ENCODE measurements around the gene UNC79.

Gene UNC79

GRCh38 chr14:93712838-93713724 is 282.3 kb downstream of the UNC79 start:
- no peak for DNase-seq

DNA sequence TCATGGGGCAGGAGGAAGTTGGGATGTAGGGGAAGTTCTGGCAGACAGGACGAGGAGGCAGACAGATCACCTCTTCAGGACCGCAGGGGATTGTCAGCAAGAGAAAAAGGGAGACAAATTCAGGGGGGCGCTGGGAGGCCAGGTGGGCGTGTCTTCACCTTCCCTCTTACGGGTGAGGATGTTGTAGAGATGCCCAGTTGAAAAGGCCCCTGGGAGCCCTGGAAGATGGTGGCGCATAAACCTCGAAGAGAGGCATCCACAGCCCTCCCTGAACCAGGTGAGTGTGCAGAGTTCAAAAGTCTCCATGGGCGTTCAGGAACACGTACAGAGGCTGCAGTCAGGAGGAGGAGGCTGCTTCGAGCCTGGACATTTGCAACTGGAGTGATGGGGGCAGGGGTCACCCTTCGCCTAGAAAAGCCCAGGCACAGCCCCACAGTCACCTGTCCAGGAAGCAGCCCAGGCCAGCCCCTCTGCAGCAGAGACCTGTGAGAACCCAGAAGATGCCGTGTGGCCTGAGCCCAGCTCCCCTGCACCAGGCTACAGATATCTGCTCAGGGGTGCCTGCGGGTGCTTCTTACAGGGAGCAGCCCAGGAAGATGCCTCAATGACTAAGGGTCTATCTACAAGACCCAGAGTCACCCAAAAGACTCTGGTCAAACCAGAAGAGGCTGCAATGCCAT is 283.1 kb downstream of the UNC79 start:
- no peak for DNase-seq

DNA sequence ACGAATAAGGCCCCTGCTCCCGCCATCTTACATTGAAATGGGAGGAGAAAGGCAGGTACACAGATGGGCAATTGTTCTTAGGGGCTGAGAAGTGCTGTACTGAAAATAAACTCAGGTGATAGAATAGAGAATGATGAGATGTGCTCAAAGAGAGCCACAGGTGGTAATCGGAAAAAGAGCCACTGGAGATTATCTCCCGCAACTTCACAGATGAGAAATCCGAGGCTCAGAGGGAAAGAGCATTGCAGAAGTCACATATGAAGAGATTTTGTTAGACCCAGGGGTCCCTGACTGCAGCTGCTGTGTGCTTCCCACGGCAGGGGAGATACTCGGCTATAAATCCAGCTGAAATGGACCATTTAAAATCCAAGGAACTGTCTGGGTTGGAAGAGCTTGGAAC is 283.9 kb downstream of the UNC79 start:
- DNase-seq = no peak

- no peak for DNase-seq
Observed at GRCh38 chr14:93715279-93715927, 284.7 kb downstream of the UNC79 start.

GRCh38 chr14:93716002-93716745 is 285.4 kb downstream of the UNC79 start:
- no peak for DNase-seq

GRCh38 chr14:93716746-93717667 is 286.3 kb downstream of the UNC79 start:
- no peak for DNase-seq

GRCh38 chr14:93717668-93718320 is 287.1 kb downstream of the UNC79 start:
- DNase-seq = no peak

GRCh38 chr14:93719256-93719655 is 288.5 kb downstream of the UNC79 start:
- no peak for DNase-seq

GRCh38 chr14:93720076-93720815 is 289.5 kb downstream of the UNC79 start:
- no peak for DNase-seq

DNA sequence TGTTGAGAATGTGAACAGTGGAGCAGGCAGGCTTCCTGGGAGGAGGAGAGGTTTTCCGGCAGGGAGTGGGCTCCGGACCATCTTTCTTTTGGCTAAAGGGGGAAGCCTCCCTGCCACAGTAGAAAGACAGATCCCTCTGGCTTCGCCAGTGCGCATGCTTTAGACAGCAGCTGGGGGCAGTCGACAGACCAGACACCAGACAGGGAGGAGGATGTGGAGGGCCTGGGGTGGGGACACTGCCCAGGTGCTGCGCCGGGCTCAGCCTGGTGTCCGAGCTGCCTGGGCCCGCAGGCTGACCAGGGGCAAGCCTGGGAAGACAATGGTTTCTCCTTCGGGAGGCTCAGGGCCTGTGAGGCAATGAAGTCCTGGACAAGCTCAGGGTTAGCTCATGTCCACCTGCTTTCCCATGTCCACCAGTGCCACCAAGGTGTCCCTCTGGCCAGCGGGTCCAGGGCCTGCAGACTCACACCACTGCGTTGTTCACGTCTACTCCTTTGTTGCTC is 290.3 kb downstream of the UNC79 start:
- DNase-seq = no peak

- DNase-seq = no peak
Observed at GRCh38 chr14:93723001-93723400, 292.3 kb downstream of the UNC79 start.

DNA sequence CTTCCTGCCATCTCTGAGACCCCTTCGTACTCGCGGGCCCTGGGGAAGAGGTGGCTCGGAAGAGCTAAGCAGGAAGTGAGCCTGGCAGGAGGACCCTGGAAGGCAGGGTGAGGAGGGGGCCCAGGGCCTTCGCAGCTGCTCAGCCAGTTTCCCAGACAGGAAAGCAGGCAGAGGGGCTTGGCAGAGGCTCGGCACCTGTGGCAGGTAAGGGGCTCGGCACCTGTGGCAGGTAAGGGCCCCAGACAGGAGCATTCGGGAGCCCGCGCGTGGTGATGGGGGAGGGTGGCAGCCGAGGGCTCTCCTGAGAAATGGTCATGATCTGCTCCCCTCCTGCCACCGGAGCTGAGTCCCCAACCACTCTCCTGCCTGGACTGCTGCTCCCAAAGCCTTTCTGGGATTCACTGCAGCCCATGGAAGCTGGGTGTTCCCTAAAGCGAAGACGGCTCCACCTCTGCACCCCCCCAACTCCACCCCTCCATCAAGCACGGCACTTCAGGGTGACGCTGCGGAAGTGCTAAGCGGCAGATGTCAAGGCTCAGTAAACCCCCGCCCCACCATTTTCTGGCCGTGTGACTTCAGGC is 294.4 kb downstream of the UNC79 start:
- no peak for DNase-seq

GRCh38 chr14:93725993-93726392 is 295.3 kb downstream of the UNC79 start:
- no peak for DNase-seq

DNA sequence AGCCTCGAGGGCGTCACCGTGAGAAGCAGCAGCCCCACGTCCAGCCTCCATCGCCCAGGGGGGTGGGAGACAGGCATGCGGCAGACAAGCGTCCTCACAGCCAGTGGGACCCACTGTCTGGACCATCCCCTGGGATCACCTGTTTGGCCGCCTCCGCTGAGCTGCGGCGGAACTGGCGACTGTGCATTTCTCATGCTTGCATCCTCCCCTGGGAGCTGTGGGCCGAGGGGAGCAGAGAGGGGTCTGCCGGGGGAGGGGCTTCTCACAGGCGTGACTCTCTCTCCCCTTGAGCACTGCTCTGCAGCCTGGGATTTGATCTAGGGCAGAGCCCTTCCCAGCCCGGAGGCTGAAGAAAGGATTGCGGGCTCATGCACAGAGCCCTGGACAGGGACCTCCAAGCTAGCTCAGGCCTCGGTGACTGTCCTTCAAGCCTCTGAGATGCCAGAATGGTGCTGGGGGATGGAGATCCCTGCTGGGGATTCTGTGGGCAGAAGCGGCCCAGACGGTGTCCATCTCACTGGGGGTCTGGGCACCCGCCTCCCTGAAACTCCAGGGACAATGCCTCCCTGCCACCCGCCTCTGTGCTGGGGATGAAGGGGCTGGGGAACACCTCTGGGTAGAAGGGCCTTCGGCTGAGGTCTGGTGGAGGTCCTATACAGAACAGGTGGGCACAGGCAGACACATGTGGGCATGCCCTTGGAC is 296.5 kb downstream of the UNC79 start:
- no peak for DNase-seq

DNA sequence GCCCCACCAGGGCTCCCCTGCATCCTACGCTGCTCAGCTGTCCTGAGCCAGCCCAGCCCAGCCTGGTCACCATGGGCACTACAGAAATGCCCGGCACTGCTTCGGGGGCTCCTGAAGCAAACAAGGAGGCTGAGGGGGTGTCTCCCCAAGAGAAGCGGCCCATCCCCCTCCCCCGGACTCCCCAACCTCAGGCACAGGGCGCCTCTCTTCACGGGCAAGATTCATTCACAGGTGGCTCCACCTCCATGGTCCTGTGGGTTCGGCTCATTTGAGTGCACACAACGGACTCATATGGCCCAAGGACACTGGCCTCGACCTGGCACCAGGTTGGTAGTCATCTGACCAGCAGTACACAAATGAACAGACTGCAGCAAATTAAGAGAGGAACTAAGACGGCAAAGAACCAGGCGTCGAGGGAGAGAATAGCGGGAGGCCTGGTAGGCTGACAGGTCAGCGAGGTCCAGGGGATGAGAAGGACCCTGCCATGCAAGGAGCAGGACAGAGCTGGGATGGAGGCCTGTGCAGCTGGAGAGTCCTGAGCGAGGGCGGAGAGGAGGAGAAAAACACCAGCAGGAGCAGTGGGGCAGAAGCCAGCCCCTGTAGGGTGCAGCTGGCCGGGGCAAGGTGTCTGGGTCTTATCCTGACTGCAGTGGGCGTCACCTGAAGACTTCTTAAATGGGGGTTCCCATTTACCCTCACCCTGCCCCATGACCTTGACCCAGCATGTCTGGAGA is 297.3 kb downstream of the UNC79 start:
- DNase-seq = no peak

GRCh38 chr14:93728651-93729016 is 297.9 kb downstream of the UNC79 start:
- DNase-seq = no peak

DNA sequence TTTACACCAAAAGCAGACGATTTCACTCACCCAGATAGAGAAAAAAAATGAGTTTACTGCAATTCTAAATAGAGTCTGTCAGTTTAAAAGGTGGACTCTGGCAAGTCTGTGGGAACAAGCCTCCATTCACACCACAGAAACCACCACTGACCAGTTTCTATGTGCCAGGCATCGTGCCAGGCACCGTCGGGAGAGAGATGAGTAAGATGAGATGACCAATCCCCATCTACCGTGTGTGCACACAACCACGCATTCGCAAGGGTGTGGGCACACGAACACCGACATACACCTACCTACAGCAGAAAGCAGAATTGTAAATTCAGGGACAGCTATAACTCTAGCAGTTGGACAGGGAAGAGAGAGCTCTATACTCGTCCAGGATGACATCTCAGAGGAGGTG is 299.3 kb downstream of the UNC79 start:
- DNase-seq = no peak

GRCh38 chr14:93731753-93732152 is 301.0 kb downstream of the UNC79 start:
- no peak for DNase-seq

- no peak for DNase-seq
Observed at GRCh38 chr14:93732524-93732923, 301.8 kb downstream of the UNC79 start.
